Stimulated activated CD4-positive, alpha-beta T cell treated with anti-CD3 and anti-CD28 coated beads, Interleukin-2, amount 100 ng/mL, for 48 hours (primary cell): ENCODE data around the gene SMARCA4.

Experiments used
- DNase-seq, 2 donors: peaks; one replicate each; pipeline ENCODE4 v3.0.0-alpha.2; 2020

The SMARCA4 gene

DNA sequence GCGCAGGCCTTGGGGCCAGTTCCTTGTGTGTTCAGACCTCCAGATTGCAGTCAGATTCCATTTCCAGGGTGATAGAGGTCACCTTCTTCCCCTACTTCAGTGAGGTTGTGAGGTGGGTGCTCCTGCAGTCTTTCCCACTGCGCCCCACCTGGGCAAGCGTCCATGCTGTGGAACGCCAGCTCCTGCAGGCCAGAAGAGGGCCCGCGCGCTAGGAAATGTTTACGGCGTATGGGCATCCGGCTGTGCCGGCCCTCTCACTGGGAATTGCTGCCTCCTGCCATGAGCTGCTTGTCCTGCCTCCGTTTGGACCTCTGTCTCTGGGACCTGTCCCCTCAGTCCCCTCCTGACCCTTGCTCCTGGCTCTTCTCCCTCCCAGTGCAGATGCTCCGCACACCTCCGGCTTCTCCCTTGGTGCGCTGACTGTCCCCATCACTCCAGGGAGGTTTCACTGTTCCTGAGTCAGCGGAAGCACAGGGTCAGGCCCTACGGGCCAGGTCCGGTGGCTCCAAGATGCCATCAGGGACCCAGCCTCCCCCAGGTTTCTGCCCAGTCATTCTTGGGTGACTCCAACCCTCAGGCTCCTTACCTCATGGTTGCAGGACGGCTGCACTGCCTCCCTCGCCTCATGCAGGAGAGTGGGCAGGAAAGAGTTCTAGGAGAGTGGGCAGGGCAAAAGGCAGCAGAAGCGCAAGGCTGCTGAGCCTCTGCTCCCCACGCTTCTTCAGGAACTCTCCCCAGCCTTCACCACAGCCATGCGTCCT lies 56.6 kb downstream of the SMARCA4 start:
- no peak for DNase-seq

- DNase-seq: no peak
Measured at GRCh38 chr19:11018179-11018578, 57.3 kb downstream of the SMARCA4 start.

- no peak for DNase-seq
Measured at GRCh38 chr19:11018763-11019162, 57.9 kb downstream of the SMARCA4 start.

DNA sequence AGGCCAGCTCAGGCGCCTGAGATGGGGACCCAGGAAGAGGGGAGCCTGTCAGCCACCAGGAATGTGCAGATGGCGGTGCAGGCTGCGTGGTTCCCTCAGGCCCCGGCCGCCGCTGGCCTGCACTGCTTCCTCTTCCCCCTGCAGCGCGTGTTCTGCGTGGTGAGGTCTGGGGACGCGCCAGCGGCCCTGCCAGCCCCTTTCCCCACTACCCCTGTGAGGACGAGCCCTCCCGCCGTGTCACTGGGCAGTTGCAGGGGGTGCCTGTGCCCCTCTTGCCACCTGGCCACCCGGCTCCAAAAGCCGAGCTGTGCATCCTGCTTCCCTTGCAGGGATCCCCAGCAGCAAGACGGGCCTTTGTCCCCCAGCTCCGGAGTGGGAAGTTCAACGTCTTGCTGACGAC lies 58.4 kb downstream of the SMARCA4 start:
- DNase-seq: no peak

DNA sequence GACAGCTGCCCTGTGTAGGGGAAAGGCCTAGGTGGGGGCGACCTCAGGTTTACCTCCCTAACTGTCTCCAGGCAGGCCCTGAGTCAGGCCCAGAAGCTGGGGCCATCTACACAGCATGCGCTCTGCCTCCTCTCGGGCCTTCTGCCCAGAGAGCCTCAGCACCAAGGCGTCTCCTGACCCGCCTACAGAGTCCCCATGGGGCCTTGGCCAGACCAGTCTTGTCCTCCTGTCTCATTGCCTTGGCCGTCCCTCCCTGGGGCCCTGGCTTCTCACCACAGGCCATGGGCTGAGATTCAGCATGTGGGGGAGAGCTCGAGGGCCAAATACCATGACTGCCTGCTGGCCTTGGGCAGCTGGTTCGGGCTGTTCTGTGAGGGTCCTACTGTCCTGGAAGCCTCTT lies 59.0 kb downstream of the SMARCA4 start:
- DNase-seq: no peak

- DNase-seq: no peak
Measured at GRCh38 chr19:11020423-11020822, 59.6 kb downstream of the SMARCA4 start.

DNA sequence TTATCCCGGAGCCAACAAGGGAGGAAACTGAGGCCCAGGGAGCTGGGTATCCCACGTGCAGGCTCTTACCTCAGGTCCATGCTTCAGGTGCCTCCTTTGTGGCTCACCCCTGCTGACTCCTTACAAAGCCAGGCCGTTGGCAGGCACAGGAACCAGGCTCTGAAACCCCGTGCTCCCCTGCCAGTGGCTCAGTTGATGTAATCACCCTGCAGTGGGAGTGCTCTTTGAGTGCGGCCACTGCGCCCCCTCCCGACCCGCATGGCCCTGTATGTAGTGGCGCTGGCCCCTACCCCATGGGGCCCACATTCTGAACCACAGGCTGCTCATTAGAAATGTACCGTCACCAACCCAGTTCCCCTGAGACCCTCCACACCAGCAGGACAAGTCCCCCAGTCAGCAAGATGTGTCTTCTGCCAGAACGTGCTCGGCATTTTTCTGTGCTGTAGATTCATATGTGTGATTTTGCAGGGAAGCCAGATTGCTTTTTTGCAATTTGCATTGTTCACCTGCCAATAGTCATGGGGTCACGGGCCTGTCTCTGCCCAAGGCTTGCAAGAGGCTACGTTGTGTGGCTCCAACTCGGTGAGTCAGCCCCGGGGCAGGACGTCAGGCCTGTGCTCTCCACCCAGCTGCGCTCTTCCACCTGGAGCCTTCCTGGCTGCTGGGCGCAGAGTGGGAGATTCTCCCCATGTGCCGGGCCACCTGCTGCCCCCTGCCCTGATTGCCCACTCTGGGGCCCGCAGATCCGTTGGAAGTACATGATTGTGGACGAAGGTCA lies 60.3 kb downstream of the SMARCA4 start:
- no peak for DNase-seq

- DNase-seq: no peak
Measured at GRCh38 chr19:11021760-11022144, 60.9 kb downstream of the SMARCA4 start.

DNA sequence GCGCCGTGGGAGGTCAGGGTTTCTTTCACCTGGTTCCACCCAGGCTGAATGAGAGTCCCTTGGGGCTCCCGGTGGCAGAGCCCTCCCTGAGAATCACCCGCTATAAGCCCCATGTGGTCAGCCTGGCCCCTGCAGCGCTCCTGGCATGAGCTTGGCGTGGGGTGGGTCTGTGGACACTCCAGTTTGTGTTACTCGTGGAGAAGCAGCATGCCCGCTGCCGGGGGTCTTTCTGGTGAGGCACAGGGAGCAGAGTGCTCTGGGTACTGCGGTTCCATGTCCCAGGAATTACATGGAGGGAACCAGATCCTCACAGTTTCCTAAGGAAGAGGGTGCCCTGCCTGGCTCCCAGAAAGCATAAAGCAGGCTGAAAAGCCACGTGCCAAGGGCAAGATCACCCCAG lies 62.2 kb downstream of the SMARCA4 start:
- DNase-seq: no peak

GRCh38 chr19:11023710-11024109 lies 62.9 kb downstream of the SMARCA4 start:
- DNase-seq: no peak

- DNase-seq: no peak
Measured at GRCh38 chr19:11024259-11024658, 63.4 kb downstream of the SMARCA4 start.

GRCh38 chr19:11025006-11025405 lies 64.2 kb downstream of the SMARCA4 start:
- DNase-seq: no peak

DNA sequence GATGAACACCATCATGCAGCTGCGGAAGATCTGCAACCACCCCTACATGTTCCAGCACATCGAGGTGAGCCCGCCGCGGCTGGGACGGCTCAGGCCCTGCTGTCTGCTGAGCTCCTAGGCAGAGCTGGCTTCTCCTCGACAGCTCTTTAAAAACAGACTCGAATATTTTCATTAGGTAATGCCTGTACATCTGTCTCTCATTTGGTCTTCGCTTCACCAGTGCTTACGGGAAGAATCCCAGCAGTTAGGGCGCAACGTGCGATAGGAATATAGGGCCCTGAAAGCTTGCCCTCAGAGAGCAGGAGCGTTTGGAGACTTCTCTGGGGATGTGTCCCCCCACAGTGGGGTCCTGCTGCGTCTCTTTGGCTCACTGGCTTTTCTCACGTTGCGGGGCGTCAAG lies 64.6 kb downstream of the SMARCA4 start:
- DNase-seq: no peak

DNA sequence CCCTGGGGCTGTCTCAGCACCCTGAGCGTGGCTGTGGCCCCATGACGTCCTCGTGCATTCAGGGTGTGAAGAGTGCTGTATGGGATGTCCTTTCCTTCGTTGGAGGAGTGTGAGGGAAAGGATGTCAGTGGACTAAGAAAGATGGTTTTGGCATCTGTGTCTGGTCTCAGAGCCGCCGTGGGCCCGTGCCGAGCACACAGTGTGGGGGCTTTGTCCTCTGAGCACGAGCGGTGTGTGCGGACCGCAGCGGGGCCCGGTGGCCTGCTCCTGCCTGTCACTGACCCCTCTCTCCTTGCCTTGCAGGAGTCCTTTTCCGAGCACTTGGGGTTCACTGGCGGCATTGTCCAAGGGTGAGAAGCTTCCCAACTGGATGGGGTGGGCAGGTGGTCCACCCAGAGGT lies 65.2 kb downstream of the SMARCA4 start:
- DNase-seq: no peak

DNA sequence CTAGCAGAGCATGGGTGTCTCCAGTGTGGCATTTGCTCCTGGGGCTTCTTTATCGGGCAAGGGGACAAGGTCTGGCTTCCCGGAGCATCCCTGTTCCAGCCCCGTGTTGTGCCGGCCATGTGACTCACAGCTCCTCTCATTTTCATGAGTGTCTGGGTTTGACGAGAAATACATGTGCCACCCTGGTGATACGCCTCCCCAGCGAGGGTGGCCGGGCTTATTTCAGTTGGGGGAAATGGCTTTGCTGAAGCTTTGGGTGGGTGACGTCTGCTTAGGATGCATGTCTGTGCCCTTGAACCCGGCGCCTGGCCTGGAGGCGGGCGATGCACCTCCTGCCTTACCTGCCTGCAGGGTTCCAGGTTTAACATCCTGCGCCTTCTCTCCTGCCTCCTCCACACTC lies 66.6 kb downstream of the SMARCA4 start:
- DNase-seq: no peak

DNA sequence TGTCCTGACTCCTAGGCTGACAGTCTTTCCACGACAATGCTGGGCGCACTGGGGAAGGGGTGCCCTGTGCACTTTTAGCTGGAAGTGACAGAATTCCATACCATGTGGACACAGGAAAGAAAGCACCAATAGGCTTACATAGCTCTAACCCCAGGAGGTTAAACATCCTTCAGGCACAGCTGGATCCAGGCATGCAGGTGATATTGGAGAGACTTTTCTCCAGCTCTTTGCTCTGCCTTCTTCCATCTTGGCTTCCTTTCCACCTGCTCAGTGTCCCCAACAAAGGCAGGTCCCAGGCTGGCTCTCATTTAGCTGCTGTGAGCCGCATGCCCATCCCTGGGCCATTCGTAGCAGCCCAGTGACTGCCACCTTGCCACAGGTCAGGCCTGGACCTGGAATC lies 67.3 kb downstream of the SMARCA4 start:
- no peak for DNase-seq

- no peak for DNase-seq
Measured at GRCh38 chr19:11031421-11032070, 70.7 kb downstream of the SMARCA4 start.

DNA sequence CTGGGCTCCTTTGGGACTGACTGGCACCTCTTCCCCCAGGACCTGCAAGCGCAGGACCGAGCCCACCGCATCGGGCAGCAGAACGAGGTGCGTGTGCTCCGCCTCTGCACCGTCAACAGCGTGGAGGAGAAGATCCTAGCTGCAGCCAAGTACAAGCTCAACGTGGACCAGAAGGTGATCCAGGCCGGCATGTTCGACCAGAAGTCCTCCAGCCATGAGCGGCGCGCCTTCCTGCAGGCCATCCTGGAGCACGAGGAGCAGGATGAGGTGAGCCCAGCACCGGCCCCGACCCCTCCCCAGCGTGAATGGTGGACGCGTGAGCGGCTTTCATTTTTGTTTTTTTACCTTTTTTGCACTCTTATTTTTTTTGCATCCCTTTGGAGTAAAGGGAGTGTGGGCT lies 72.4 kb downstream of the SMARCA4 start:
- no peak for DNase-seq

DNA sequence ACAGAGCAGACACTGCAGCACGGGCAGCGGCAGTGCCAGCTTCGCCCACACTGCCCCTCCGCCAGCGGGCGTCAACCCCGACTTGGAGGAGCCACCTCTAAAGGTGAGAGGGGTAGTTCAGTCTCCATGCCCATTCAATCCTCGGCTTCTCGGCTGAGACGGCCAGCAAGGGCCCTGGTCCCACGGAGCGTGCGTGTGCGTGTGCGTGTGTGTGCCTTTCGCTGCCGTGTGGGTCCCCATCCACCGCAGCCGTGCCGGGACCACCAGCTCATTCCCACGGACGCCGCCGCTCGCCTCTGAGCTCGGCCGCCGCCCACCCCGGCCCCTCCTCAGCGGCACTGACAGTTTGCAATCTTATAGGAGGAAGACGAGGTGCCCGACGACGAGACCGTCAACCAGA lies 72.9 kb downstream of the SMARCA4 start:
- no peak for DNase-seq

DNA sequence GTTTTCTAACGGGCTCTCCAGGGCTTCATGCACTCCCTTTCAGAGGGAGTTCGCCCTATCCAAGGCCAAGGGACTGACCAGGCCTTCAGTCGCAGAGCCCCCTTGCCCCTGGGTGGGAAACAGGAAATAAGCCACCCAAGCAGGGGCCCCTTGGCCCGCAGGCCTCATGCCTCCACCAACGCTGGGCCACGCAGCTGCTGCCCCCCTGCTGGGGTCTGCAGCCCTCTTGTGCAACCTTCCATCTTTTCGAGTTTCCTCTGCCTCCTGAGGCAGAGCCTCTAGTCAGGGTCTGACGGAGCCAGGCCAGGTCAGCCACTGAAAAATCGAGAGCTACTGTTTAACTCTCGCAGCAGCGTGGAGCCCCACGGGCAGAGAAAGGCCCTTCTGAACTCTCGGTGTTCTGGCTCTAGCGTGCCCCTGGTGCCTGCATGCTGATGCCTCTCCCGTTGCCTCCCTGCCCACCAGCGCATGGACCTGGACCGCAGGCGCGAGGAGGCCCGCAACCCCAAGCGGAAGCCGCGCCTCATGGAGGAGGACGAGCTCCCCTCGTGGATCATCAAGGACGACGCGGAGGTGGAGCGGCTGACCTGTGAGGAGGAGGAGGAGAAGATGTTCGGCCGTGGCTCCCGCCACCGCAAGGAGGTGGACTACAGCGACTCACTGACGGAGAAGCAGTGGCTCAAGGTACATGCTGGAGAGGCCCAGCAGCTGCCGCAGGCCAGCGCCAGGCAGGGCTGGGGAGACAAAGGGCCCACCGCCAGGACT lies 73.8 kb downstream of the SMARCA4 start:
- DNase-seq: no peak

- peak; percentile 84 to 86 for DNase-seq
Measured at GRCh38 chr19:11035441-11036377, 74.9 kb downstream of the SMARCA4 start.

DNA sequence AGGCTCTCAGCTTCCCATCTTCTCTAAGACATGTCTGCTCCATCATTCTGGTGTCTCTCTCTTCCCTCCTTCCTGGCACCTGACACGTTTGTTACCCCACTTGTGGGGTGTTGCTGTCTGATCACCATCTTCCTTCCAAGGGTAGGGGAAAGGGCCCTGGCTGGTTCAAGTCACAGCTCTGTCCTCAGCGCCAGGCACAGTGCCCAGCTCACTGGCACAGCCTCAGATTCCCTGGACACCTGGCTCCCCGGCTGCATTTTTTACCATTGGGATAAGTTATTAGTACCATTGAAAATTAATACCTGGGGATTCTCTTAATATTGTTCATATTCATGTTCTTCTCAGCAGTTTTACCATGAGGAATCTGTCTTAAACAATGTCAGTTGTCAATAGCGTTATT lies 77.7 kb downstream of the SMARCA4 start:
- no peak for DNase-seq
